SK-N-SH treated with all-trans-retinoic acid at 6 μM for 48 hours (cell line): ENCODE measurements around the gene ACOXL.

ENCODE experiments used
- ATAC-seq: fragments of 200-7000 bp; cut with Tn5 transposase; 3 replicates; pipeline ENCODE4 v1.9.1; 2020; ENCODE audit warnings: mild to moderate bottlenecking, moderate library complexity
- ARNTL ChIP-seq: fragments of 450-650 bp; formaldehyde crosslinking; IDR thresholded peaks from 2 replicates; pipeline ENCODE4 v1.5.0; 2020; ENCODE audit warnings: low read depth, mild to moderate bottlenecking, moderate library complexity, borderline replicate concordance
- BACH2 ChIP-seq: fragments of 250-450 bp; sonication (Bioruptor Pico); IDR thresholded peaks from 2 replicates; pipeline ENCODE4 v1.9.0; 2021; ENCODE audit warnings: mild to moderate bottlenecking, borderline replicate concordance
- CREB5 ChIP-seq: fragments of 250-450 bp; sonication (Bioruptor Pico); IDR thresholded peaks from 2 replicates; pipeline ENCODE4 v1.5.1; 2020; ENCODE audit warnings: low read depth, mild to moderate bottlenecking, moderate library complexity
- CSDC2 ChIP-seq: fragments of 250-450 bp; sonication (Bioruptor Pico); IDR thresholded peaks from 2 replicates; pipeline ENCODE4 v1.5.0; 2020; ENCODE audit warnings: mild to moderate bottlenecking, moderate library complexity
- CSRNP3 ChIP-seq: fragments of 250-450 bp; sonication (Bioruptor Pico); IDR thresholded peaks from 2 replicates; pipeline ENCODE4 v1.5.1; 2021; ENCODE audit warnings: mild to moderate bottlenecking, moderate library complexity
- ESRRG ChIP-seq: fragments of 250-450 bp; sonication (Bioruptor Pico); IDR thresholded peaks from 2 replicates; pipeline ENCODE4 v1.6.1; 2021; ENCODE audit warnings: mild to moderate bottlenecking
- GLIS3 ChIP-seq: fragments of 250-450 bp; sonication (Bioruptor Pico); IDR thresholded peaks from 2 replicates; pipeline ENCODE4 v1.5.0; 2020; ENCODE audit warnings: mild to moderate bottlenecking, moderate library complexity
- ISL1 ChIP-seq: fragments of 250-450 bp; sonication (Bioruptor Pico); IDR thresholded peaks from 2 replicates; pipeline ENCODE4 v2.1.2; 2022; ENCODE audit warnings: mild to moderate bottlenecking, moderate library complexity
- OSR1 ChIP-seq: fragments of 250-450 bp; sonication (Bioruptor Pico); IDR thresholded peaks from 2 replicates; pipeline ENCODE4 v1.8.0; 2022; ENCODE audit warnings: moderate library complexity, mild to moderate bottlenecking, inconsistent platforms
- POU6F1 ChIP-seq: fragments of 250-450 bp; sonication (Bioruptor Pico); IDR thresholded peaks from 2 replicates; pipeline ENCODE4 v1.8.0; 2021; ENCODE audit warnings: low read depth, mild to moderate bottlenecking, moderate library complexity, borderline replicate concordance
- PPARA ChIP-seq: fragments of 250-450 bp; sonication (Bioruptor Pico); IDR thresholded peaks from 2 replicates; pipeline ENCODE4 v1.5.0; 2020; ENCODE audit warnings: mild to moderate bottlenecking, borderline replicate concordance
- RARB ChIP-seq: fragments of 250-450 bp; sonication (Bioruptor Pico); IDR thresholded peaks from 2 replicates; pipeline ENCODE4 v1.8.0; 2021; ENCODE audit warnings: mild to moderate bottlenecking, moderate library complexity
- SNAI2 ChIP-seq: fragments of 250-450 bp; sonication (Bioruptor Pico); IDR thresholded peaks from 2 replicates; pipeline ENCODE4 v1.5.0; 2020; ENCODE audit warnings: mild to moderate bottlenecking, moderate library complexity
- TCF4 ChIP-seq: fragments of 250-450 bp; sonication (Bioruptor Pico); IDR thresholded peaks from 2 replicates; pipeline ENCODE4 v1.8.0; 2021; ENCODE audit warnings: mild to moderate bottlenecking, moderate library complexity, borderline replicate concordance
- TOX ChIP-seq: fragments of 250-450 bp; sonication (Bioruptor Pico); IDR thresholded peaks from 2 replicates; pipeline ENCODE4 v1.8.0; 2021; ENCODE audit warnings: mild to moderate bottlenecking, moderate library complexity, borderline replicate concordance
- TSHZ2 ChIP-seq: fragments of 250-450 bp; sonication (Bioruptor Pico); IDR thresholded peaks from 2 replicates; pipeline ENCODE4 v1.5.0; 2020; ENCODE audit warnings: mild to moderate bottlenecking, moderate library complexity
- ZFP3 ChIP-seq: fragments of 250-450 bp; sonication (Bioruptor Pico); IDR thresholded peaks from 2 replicates; pipeline ENCODE4 v1.5.0; 2020; ENCODE audit warnings: mild to moderate bottlenecking, moderate library complexity
- ZFP30 ChIP-seq: fragments of 450-650 bp; formaldehyde crosslinking; IDR thresholded peaks from 2 replicates; pipeline ENCODE4 v1.5.0; 2022; ENCODE audit warnings: mild to moderate bottlenecking, moderate library complexity
- ZNF565 ChIP-seq: fragments of 450-650 bp; formaldehyde crosslinking; conservative IDR thresholded peaks from 2 replicates; pipeline ENCODE4 v1.5.0; 2020; ENCODE audit warnings: low read depth, mild to moderate bottlenecking, moderate library complexity
- ZNF70 ChIP-seq: fragments of 450-650 bp; formaldehyde crosslinking; IDR thresholded peaks from 2 replicates; pipeline ENCODE4 v1.5.0; 2020; ENCODE audit warnings: mild to moderate bottlenecking, moderate library complexity
- ZNF8 ChIP-seq: fragments of 450-650 bp; formaldehyde crosslinking; IDR thresholded peaks from 2 replicates; pipeline ENCODE4 v1.5.0; 2020; ENCODE audit warnings: mild to moderate bottlenecking, moderate library complexity

Gene ACOXL

GRCh38 chr2:110812726-110813645 is 80.6 kb downstream of the ACOXL start:
- TF ChIP-seq ZFP30 (CRISPR knock-in tag) (no peak), TSHZ2 (CRISPR knock-in tag) (no peak), ZNF8 (CRISPR knock-in tag) (no peak), ZFP3 (CRISPR knock-in tag) (no peak), OSR1 (no peak), ISL1 (CRISPR knock-in tag) (no peak), CSRNP3 (CRISPR knock-in tag) (no peak), BACH2 (CRISPR knock-in tag) (no peak), TCF4 (CRISPR knock-in tag) (no peak), POU6F1 (no peak)
- ATAC-seq: no peak

- TF ChIP-seq ESRRG (CRISPR knock-in tag) (no peak), TOX (CRISPR knock-in tag) (no peak), BACH2 (CRISPR knock-in tag) (no peak), TSHZ2 (CRISPR knock-in tag) (no peak), CSRNP3 (CRISPR knock-in tag) (no peak), CREB5 (CRISPR knock-in tag) (no peak), ARNTL (CRISPR knock-in tag) (no peak), POU6F1 (no peak), CSDC2 (CRISPR knock-in tag) (no peak), ZNF565 (CRISPR knock-in tag) (no peak), RARB (CRISPR knock-in tag) (no peak), SNAI2 (CRISPR knock-in tag) (no peak), ISL1 (CRISPR knock-in tag) (no peak), ZNF70 (CRISPR knock-in tag) (no peak), PPARA (CRISPR knock-in tag) (no peak), GLIS3 (no peak)
- ATAC-seq: no peak
These were observed 81.5 kb downstream of the ACOXL start for GRCh38 chr2:110813896-110814295.
